Measurements from ENCODE around the gene AUH.

GRCh38 chr9:91345978-91346377, 15.7 kb downstream of the AUH start:
- no peak for TF ChIP-seq CTCF (IDR thresholded peaks at IDR 0.05)
- TF ChIP-seq POLR2A (IDR thresholded peaks at IDR 0.05), result no peak
- TF ChIP-seq EP300 (IDR thresholded peaks at IDR 0.05), result no peak

Data from gastroesophageal sphincter (tissue), 3 donors.